Activated effector memory CD4-positive, alpha-beta T cell treated with Interleukin-2 at 50 U/mL for 16 hours (primary cell): ENCODE data around the gene TAAR8.
"Not testable (repeated sequence)": the region's sequence is repeated elsewhere in the genome, so short reads cannot be mapped to it uniquely, and the experiment has no call there.

Source experiments
- DNase-seq: peaks from one replicate; pipeline ENCODE4 v3.0.0-alpha.2; 2020

Gene TAAR8, protein sequence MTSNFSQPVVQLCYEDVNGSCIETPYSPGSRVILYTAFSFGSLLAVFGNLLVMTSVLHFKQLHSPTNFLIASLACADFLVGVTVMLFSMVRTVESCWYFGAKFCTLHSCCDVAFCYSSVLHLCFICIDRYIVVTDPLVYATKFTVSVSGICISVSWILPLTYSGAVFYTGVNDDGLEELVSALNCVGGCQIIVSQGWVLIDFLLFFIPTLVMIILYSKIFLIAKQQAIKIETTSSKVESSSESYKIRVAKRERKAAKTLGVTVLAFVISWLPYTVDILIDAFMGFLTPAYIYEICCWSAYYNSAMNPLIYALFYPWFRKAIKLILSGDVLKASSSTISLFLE

DNA sequence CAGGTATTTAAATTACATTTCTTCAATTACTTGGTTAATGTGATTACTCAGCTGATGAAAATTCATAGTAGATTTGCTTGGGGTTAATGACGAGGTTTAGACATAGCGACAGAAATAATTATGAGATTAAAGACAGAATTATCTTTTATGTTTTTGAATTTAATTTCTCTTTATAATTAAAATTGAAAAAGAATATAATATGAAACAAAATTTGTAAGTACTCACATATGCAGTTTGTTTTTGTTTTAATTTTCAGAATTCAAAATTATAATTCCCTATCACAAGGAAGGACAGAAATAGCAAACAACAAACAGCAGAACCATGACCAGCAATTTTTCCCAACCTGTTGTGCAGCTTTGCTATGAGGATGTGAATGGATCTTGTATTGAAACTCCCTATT, at the start of gene TAAR8:
Gene TAAR8 (plus strand): TSS at position 301 of the 400 bp plus-strand sequence. CDS start 21 bp downstream, at position 322.
- DNase-seq, result no peak

DNA sequence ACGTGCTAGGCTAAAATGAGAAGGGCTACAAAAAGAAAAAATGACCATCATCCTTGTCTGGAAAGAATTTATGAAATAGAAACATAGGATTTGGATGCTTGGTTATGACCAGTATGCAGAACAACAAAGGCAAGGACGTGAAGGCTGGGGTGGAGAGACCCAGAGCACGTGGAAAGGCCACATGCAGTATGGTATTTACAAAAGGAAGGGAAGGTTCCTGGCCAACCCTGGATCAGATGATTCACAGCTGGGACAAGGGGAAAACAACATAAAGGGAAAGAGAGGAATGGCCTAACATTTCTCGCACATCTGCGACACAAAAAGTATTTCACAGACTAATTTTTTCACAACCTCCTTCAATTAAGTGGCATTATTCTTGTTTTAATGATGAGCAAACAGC, 47.7 kb upstream of the TAAR8 start:
- DNase-seq, result no peak

DNA sequence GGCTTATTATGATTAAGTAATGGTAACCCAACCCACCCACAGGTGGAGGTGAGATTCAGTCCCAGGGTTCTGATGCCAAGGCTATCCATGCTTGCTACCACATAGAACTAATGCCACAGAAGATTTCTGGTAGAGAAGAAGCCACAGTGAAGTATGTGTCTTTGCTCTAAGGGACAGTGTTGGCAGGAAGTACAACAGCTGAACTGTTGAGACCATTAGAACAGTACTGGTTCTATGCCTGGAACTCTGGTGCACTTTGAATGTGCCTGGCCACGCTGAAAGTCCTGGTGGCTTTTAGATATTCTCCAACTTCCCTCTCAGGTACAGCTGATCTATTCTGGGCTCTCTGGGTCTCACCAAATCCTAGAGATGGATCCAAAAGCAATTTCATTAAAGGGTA, 47.3 kb upstream of the TAAR8 start:
- DNase-seq, result no peak

DNA sequence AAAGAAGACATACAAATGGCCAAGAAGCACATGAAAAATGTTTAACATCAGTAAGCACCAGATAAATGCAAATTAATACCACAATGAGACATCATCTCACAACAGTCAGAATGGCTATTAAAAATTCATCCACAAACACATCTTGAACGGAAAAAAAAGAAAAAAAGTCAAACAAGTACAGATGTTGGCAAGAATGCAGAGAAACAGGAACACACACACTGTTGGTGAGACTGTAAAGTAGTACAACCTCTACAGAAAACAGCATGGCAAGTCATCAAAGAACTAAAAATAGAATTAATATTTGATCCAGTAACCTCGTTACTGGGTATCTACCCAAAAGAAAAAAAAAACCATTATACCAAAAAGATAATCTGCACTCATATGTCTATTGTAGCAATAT, 46.0 kb upstream of the TAAR8 start:
- no peak for DNase-seq

DNA sequence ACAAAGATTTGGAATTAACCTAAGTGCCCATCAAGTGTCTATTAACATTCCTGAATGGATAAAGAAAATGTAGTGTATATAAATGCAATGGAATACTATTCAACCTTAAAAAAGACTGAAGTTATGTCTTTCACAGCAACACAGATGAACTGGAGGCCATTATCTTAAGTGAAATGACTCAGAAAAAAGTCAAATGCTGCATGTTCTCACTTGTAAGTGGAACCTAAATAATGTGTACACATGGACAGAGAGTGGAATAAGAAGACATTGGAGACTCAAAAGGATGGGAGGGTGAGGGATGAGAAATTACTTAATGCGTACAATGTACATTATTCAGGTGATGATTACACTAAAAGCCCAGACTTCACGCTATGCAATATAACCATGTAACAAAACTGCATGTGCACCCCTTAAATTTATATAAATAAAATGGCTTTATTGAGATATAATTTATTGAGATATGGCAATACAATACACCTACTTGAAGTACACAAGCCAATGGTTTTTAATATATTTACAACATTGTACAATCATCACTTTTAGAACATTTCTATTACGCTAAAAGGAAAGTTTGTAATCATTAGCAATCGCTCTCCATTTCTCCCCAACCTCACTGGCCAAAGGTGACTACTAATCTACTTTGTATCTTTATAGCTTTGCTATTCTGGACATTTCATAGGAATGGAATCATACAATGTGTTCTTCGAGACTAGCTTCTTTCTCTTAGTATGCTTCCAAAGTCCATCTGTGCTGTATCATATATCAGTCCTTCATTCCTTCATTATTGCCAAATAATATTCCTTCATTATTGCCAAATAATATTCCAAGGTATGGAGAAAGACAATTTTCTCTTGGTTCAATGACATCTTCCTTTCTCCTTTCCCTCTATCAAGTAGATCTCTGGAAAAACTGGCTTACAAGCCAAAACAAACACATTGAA, 45.3 kb upstream of the TAAR8 start:
- DNase-seq, result no peak

DNA sequence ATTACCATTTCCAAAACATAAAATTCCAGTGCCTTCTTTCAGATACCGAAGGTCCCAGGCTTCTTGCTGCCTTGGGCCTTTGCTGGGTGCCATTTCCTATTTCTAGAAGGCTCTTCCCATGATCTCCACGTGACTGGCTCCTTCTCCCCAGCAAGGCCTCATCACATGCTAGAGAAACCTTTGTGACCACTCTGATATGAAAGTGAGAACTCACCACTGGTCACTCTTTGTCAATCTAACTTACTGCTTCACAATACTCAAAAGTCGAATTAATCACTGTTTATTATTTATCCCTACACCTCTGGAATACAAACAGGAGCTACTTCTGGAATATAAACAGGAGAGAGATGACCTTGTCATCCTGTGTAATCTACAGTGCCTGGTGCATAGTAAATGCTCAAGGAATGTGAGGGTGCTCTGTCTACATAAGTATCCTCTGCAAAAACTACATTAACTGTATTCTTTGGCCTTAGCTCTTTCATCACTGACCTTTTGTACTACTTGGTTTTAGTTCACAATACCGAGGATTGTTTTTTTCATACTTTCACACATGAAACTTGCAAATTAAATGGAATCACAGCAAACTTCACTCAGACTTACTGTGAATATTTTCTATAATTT, 41.2 kb upstream of the TAAR8 start:
- no peak for DNase-seq

DNA sequence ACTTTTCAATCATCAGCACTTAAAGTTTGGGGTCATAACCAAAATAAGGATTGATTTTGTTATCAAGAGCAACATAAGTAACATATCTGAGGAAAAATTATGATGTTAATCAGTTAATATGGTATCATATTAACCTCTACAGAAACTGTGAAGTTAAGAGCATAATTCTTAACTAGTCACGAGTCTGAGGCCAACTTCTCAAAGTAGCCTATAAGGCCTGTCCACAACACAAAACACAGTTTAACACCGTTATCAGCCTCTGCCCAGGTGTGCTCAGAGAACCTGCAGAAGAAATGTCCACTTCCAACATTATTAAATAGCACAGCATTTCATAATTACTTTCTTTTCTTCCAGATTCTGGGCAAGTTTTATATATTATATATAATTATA, 40.6 kb upstream of the TAAR8 start:
- no peak for DNase-seq

DNA sequence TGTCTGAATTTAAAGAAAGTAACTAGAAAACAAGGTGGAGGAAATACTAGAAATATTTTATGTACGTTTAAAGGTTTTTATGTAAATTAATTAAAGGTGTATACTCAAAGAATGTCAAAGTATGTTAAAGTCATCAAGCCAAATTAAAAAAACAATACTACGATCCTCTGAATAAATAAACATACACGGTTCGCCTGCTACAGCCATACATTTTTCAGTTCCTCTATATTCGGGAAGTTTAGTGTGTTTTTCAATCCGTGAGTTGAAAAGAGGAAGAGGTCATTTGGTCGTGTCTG, 40.2 kb upstream of the TAAR8 start:
- no peak for DNase-seq

DNA sequence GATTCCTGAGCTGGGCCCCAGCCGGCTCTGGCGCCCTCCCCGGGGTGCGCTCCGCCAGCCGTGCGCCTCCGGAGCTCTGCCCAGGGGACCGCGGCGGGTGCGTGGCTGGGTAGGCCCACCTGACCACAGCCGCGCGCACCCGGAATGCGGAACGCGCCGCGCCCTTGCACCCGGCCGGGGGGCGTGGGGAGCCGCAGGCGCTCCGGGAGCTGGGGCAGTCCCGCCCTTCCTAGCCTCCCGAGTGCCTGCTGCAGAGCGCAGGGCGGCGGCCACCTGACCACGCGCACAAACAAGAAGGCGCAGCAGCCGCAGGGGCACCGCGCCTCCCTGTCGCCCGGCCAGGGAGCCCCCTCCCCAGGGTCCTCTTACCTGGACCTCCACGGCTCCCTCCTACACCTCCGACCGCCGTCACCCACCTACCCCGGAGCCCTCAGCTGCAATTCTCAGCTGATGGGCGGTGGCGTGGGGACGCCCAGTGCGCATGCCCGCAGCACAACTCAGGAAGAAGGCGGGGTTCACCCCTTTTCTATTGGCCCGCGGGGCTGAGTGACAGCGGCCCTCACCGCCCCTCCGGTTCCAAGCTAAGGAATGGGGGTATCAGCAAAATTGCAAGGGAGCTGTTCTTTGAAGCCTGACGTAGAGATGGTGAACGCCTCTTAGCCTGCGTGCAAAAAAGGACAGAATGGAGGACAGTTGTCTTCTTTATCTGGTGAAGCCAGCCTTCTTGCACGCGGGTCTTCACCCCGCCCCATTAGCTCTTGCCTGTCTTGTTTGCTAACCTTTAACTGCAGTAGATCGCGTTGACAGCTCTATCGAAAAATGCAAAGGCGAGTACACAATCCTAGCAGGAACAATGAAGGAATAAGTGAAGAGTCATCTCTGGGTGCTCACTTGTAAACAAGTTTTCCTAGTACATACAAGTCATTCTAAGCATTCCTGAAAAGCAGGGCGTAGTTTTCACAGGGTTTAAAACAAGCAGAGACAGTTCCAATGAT, 39.5 kb upstream of the TAAR8 start, which contains the start of gene STX7:
Gene STX7 (minus strand): TSS at position 479 of the 995 bp plus-strand sequence. CDS start 9,586 bp downstream, outside the sequence.
- peak; percentile 81 for DNase-seq

DNA sequence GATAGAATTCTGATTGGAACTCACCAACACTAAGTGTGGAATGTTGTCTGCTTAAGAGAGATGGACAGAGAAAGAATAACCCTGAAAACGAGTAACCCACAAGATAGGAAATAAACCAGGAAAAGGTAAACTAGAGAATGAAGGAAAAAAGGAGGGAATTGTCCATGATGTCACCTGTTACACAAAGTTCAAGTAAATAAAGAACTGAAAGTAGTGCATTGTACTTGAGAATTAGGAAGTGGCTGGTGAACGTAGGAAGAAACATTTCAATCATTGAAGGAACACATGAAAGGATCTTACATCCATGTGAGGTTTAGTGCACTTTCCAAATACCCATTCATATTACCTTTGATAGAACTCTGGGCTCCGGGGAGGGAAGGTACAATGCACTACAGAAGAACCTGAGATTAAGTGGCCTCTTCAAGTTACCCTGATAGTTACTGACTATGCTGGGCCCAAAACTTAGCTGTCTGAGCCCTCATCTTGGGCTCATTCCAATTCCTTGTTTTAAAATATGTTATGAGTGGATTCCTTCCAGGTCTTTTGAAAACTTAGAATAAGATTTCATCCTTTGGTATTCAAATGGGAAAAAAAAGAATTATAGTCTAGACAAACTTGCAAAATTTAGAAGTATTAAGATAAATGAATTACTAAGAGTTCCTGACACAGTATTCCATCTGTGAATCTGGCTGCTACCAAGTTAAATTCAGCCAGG, 38.5 kb upstream of the TAAR8 start:
- no peak for DNase-seq

DNA sequence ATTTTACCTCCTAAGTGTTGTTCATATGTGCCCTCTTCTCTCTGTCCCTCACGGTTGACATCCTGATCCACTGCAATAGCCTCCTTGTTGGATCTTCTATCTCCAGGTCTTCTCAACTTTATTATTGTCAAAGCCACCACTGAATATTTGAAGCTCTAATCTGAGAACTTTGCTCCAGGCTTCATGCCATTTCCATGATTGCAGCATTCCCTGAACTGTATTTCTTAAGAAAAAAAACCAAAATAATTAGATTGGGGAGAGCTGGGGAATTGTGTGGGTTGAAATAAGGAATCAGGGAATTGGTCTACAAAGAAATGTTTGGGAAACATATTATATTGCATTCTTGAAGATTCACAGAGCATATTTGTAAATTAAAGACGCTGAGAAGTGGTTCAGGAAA, 37.1 kb upstream of the TAAR8 start:
- no peak for DNase-seq

DNA sequence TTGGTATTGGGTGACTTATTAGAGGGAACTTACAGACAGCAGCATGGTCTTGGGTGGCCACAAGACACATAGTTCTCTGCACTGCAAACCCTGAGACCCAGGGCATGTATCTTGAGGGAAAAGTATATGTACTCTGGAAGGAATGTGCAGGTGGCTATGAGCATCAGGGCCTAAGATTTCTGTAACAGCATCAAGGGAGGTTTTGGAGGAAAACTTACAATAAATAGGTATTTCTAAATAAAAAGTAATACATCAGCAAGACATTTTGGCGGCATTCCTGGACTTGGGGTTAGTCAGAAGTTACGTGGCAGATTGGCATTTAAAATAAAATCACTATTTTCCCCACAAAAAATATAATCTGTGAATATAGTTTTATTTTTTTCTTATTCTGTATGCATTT, 31.5 kb upstream of the TAAR8 start:
- DNase-seq, result no peak

DNA sequence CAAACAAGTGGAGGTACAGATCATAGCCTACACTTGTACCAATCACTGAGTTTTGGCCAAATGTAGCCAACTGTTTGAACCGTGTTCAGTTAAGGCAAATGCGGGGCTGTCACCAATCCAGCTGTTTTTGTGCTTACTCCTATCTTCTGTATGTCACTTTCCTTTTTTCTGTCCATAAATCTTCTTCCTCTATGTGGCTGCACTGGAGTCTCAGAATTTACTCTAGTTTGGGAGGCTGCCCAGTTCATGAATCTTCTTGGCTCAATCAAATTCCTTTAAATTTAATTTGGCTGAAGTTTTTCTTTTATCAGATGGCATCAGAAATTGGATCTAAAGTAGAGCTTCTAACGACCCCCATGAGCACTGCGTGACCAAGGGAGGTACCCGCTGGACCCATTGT, 27.8 kb upstream of the TAAR8 start:
- no peak for DNase-seq

DNA sequence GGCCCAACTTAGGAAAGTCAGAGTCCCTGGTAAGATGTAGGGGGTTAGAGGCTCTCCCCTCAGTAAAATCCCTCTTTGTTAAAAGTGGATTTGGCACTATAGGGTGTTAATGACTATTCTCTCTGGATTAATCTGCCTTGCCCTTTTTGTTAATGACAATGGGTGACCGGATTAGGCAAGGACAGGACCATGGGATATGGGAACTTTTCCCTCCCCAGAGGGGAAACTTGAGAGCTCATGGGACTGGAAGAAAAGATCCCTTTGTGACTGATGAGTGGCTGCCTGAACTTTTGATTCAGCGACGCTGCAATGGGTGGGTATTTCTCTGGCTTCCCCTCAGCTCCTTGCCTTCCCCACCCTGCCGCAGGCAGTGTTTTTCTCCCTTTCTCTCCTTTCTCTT, 26.6 kb upstream of the TAAR8 start:
- DNase-seq, result no peak

DNA sequence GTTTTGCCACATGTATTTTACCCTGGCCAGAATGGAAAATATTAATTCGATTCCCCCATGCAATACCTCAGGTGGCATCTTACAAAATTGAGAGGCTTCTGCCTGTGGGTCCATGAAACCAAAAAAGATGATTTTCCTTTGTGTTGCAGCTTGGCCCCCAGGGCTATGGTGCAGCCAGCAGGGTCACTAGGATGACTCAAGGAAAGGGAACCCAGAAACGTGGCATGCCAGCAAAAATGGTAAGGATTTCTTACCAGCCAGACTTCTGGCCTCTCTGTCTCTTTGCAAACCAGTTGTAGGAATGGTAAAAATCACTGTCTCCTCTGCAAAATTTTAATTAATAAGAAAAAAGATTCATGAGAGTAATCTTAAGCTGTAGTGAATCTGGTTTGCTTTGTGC, 26.0 kb upstream of the TAAR8 start:
- DNase-seq, result no peak

DNA sequence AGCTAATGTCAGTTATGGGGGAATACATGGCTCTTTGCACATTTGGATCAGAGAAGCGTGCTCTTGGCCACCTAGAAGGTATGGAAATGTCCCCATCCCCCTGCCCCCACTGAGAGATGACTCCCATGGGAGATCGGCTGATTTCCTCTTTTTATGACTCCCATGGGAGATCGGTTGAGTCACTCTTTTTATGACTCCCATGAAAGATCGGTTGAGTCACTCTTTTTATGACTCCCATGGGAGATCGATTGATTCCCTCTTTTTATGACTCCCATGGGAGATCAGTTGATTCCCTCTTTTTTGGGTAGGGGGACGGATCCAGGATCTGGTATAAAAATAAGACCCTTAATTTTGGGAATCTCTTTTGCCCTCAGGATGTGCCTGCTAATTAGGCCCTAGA, 24.7 kb upstream of the TAAR8 start:
- DNase-seq, result no peak

DNA sequence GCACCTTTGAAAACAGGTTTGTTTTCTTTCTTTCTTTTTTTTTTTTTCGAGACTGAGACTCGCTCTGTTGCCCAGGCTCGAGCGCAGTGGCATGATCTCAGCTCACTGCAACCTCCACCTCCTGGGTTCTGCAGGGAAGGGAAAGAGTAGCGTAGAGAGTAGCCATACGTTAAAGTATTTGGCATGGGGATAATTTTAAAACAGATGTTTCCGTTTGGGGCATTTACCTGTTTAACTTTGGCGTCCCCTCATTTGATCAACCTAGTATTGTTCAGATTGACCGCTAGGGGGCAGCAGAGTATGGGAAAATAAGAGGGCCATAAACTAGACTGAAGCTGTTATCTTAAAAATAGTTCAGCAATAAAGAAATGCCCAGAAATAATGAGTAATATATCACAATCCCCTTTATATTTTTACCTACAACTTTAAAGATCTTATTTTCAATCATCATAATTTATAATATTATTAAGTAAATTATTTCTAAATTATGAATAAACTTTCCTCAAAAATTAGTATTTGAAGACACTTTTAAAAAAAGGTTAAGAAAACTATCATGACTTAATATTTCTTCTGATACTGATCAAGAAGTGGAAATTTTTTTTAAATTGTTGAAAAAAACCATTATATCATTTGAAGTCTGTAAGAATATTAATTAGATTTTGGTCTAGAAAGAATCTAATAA, 22.0 kb upstream of the TAAR8 start:
- DNase-seq, result peak; percentile 15

DNA sequence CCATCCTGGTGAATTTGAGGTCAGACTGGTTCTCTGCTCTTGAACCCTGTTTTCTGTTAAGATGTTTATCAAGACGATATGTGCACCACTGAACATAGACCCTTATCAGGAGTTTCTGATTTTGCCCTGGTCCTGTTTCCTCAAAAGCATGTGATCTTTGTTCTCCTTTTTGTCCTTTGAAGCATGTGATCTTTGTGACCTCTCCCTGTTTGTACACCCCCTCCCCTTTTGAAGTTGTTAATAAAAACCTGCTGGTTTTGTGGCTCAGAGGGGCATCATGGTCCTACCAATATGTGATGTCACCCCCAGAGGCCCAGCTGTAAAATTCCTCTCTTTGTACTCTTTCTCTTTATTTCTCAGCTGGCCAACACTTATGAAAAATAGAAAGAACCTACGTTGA, 17.9 kb upstream of the TAAR8 start:
- not testable (repeated sequence) for DNase-seq

DNA sequence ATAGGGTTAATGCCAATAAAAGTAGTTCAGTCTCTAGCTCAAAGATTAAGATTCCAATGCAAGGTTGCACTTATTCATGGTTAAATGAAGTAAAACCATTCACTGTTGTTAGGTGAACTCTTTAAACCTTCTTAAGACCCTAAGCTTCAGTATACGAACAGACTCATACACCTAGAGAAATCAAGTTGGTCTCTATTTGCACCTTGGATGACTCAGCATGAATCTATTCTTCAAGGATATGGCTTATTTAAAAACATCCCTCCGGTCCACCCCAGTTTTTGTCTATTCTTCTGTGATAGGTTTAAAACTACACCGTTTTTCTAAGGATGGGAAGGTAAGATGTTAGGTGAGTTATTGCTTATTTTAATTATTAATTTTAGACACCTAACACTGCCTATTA, 15.3 kb upstream of the TAAR8 start:
- no peak for DNase-seq

DNA sequence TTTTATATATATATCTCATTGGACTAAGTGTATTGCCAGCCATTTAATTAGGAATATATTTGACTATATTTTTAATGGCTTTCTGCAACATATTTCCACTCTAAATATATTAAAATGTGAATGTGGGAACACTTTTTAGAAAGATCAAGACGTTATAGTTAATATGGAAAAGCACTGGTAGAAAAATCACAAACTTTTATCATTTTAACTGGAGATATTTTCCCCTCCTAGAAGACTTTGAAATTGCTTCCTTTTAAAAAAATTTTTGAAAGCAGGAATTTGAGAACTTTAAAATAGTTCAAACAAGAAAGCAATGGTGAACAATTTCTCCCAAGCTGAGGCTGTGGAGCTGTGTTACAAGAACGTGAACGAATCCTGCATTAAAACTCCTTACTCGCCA, 14.5 kb upstream of the TAAR8 start, which contains the start of gene TAAR9:
Gene TAAR9 (plus strand): TSS at position 301 of the 400 bp plus-strand sequence. CDS start 13 bp downstream, at position 314.
- DNase-seq, result no peak

DNA sequence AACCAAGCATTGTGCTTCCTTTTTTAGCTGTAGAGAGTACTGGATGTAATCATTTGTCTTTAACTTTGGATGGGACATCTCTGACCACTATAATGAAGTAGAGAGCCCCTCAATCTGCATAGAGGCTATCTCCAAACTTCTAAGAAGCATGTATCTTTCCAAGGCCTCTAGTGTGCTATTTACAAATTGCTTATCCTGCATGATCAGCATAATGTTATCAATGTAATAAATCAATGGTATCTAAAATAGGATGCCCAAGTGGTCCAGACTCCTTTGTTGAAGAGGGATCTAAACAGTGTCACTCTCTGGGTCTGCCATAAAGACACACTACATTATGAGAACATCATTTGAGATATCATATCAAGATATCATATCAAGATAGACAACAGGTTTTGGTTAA, 7.6 kb upstream of the TAAR8 start:
- no peak for DNase-seq
